ENCODE measurements around the gene MYL6. TPM values are rescaled to one million over a fixed set of nuclear protein-coding genes. Genes with fewer than 3 reads are reported as not detected.
A peak's percentile ranks its signal among the peaks of the same experiment; 100 is the strongest.

MYL6 gene
- total and polyA plus RNA-seq, 2 donors from 2014 or later = 1,630 to 4,190 TPM

DNA sequence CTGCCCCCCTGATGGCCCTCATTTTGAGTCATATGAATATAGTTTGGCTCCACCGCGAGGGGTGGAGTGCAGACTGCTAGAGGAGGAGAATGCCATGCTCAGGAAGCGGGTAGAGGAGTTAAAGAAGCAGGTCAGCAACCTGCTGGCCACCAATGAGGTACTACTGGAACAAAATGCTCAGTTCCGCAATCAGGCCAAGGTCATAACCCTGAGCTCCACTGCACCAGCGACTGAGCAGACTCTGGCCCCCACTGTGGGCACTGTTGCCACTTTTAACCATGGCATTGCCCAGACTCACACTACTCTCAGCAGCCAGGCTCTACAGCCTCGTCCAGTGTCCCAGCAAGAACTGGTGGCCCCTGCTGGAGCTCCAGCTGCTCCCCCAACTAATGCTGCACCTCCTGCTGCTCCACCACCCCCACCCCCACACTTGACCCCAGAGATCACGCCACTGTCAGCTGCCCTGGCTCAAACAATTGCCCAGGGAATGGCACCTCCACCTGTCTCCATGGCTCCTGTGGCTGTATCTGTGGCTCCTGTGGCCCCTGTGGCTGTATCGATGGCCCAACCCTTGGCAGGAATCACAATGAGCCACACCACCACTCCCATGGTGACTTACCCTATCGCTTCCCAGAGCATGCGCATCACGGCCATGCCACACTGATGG, 36.8 kb upstream of the MYL6 start:
- no peak for TF ChIP-seq CTCF (IDR thresholded peaks at IDR 0.05; ENCODE audit: borderline replicate concordance, extremely low read depth, insufficient read depth)

GRCh38 chr12:56122637-56123036, 35.5 kb upstream of the MYL6 start:
- Histone ChIP-seq H3K36me3 (ENCODE audit: control insufficient read depth in 2 of 3, insufficient read depth in 3 of 3, low read length in 3 of 3) (peaks cover 0 to 3% (median 0%) of the 10 kb centered on the region in 3 donors), H3K9me3 (ENCODE audit: control insufficient read depth in 2 of 3, insufficient read depth in 1 of 3, low read length in 3 of 3) (no peaks in the 10 kb centered on the region), H3K4me3 (ENCODE audit: low read length in 3 of 3) (no peak overlapping the region), H3K27ac (ENCODE audit: low read depth in 2 of 2, low read length in 2 of 2) (no peak overlapping the region), H3K9ac (ENCODE audit: low read length in 3 of 3) (peak overlapping the region in 1 of 3 donors; percentile 14), H3K27me3 (ENCODE audit: control insufficient read depth, insufficient read depth, low read length) (no peaks in the 10 kb centered on the region), H3K4me1 (ENCODE audit: control insufficient read depth in 2 of 3, insufficient read depth in 2 of 3, low read depth in 1 of 3, low read length in 3 of 3) (peaks cover 11 to 33% (median 26%) of the 10 kb centered on the region in 3 donors)
- intact Hi-C loops (cut with DNase I) = loop anchor here (10.0 kb wide), 1 partner anchor 62 kb away; the partner anchor contains the start of gene SMARCC2
- no peak for FAIRE-seq
- DNase-seq = no peak
- TF ChIP-seq CTCF (IDR thresholded peaks at IDR 0.05; ENCODE audit: borderline replicate concordance, extremely low read depth, insufficient read depth) = no peak

More for the DNA sequence above, 36.8 kb upstream of the MYL6 start:
- Histone ChIP-seq H3K27me3 (ENCODE audit: control insufficient read depth, insufficient read depth, low read length) (no peaks in the 10 kb centered on the region), H3K36me3 (ENCODE audit: control insufficient read depth in 2 of 3, insufficient read depth in 3 of 3, low read length in 3 of 3) (peaks cover 0 to 3% (median 0%) of the 10 kb centered on the region in 3 donors), H3K9ac (ENCODE audit: low read length in 3 of 3) (no peak overlapping the region), H3K4me1 (ENCODE audit: control insufficient read depth in 2 of 3, insufficient read depth in 2 of 3, low read depth in 1 of 3, low read length in 3 of 3) (peaks cover 3 to 24% (median 16%) of the 10 kb centered on the region in 3 donors), H3K9me3 (ENCODE audit: control insufficient read depth in 2 of 3, insufficient read depth in 1 of 3, low read length in 3 of 3) (no peaks in the 10 kb centered on the region), H3K4me3 (ENCODE audit: low read length in 3 of 3) (no peak overlapping the region), H3K27ac (ENCODE audit: low read depth in 2 of 2, low read length in 2 of 2) (no peak overlapping the region)
- DNase-seq (peak in 1 of 5 donors; percentile 57), FAIRE-seq (no peak)
- intact Hi-C loops (cut with DNase I) = loop anchor here (10.0 kb wide), 1 partner anchor 63 kb away; the partner anchor contains the start of gene SMARCC2

GRCh38 chr12:56124133-56124532, 34.0 kb upstream of the MYL6 start:
- H3K27ac ChIP-seq (ENCODE audit: low read depth in 2 of 2, low read length in 2 of 2) = no peak overlapping the region
- FAIRE-seq = no peak
- no peaks in the 10 kb centered on the region for H3K27me3 ChIP-seq (ENCODE audit: control insufficient read depth, insufficient read depth, low read length)
- no peak for TF ChIP-seq CTCF (IDR thresholded peaks at IDR 0.05; ENCODE audit: borderline replicate concordance, extremely low read depth, insufficient read depth)
- H3K9ac ChIP-seq (ENCODE audit: low read length in 3 of 3) = no peak overlapping the region
- DNase-seq = no peak
- intact Hi-C loops (cut with DNase I) = loop anchor here (10.0 kb wide), 1 partner anchor 61 kb away; the partner anchor contains the start of gene SMARCC2
- H3K9me3 ChIP-seq (ENCODE audit: control insufficient read depth in 2 of 3, insufficient read depth in 1 of 3, low read length in 3 of 3) = no peaks in the 10 kb centered on the region
- H3K4me1 ChIP-seq (ENCODE audit: control insufficient read depth in 2 of 3, insufficient read depth in 2 of 3, low read depth in 1 of 3, low read length in 3 of 3) = peaks cover 11 to 26% (median 18%) of the 10 kb centered on the region in 3 donors
- H3K4me3 ChIP-seq (ENCODE audit: low read length in 3 of 3) = no peak overlapping the region
- H3K36me3 ChIP-seq (ENCODE audit: control insufficient read depth in 2 of 3, insufficient read depth in 3 of 3, low read length in 3 of 3) = peaks cover 0 to 3% (median 0%) of the 10 kb centered on the region in 3 donors
